Measurements from ENCODE around the gene NTNG1.

Gene NTNG1

DNA sequence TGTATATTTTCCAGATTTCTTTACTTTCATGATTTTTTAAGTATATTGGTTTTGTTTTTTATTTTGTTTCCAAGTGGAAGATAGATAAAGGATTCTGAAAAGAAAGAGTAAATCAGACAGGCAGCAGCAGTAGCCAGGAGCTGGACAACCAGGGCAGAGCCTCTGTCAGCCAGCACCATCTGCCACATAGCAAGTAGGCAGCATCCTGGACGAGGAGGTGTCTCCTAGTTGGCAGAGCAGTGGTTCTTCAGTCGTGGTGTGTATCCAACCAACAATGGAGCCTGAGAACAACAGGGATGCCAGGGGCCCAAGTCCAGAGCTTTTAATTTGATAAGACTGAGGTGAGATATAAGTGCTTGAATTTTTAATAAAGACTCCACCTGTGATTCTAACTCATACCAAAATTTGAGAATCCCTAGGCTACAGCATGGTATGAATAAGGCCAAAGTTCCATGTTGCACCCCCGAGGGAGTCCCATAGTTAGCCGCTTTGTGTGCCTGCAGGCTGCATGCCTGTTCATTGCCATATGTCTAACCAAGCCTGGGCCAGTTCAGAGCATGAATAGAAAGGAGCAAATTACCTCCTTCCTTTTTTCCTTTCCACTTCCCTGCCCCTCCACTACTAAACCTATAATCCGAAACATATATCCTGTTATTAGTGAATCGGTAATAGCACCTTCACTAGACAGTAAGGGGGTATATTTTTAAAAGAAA, 153.2 kb downstream of the NTNG1 start:
- TF ChIP-seq, protein P1, sequence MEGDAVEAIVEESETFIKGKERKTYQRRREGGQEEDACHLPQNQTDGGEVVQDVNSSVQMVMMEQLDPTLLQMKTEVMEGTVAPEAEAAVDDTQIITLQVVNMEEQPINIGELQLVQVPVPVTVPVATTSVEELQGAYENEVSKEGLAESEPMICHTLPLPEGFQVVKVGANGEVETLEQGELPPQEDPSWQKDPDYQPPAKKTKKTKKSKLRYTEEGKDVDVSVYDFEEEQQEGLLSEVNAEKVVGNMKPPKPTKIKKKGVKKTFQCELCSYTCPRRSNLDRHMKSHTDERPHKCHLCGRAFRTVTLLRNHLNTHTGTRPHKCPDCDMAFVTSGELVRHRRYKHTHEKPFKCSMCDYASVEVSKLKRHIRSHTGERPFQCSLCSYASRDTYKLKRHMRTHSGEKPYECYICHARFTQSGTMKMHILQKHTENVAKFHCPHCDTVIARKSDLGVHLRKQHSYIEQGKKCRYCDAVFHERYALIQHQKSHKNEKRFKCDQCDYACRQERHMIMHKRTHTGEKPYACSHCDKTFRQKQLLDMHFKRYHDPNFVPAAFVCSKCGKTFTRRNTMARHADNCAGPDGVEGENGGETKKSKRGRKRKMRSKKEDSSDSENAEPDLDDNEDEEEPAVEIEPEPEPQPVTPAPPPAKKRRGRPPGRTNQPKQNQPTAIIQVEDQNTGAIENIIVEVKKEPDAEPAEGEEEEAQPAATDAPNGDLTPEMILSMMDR (IDR thresholded peaks at IDR 0.05), result no peak

- TF ChIP-seq, protein P1 (IDR thresholded peaks at IDR 0.05), result no peak
Observed at GRCh38 chr1:107294686-107295085, 153.8 kb downstream of the NTNG1 start.

DNA sequence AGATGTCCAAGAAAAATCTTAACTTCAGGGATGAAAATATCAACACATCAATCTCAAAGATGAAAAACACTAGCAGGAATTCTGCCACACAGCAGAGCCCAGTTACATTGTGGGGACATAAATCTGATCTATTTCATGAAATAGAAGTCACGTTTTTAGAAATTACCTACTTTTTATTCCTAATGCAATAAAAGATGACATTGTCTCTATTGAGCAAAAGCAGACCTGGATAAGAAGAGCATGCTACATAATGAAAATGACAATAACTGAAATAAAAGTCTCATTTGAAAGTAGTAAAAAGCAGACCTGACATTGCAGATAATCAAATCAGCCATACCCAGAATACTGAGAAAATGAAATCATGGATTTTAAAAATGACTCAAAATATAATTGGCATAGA, 156.8 kb downstream of the NTNG1 start:
- TF ChIP-seq, protein P1 (IDR thresholded peaks at IDR 0.05), result no peak

GRCh38 chr1:107298526-107298925, 157.7 kb downstream of the NTNG1 start:
- TF ChIP-seq, protein P1 (IDR thresholded peaks at IDR 0.05), result no peak

DNA sequence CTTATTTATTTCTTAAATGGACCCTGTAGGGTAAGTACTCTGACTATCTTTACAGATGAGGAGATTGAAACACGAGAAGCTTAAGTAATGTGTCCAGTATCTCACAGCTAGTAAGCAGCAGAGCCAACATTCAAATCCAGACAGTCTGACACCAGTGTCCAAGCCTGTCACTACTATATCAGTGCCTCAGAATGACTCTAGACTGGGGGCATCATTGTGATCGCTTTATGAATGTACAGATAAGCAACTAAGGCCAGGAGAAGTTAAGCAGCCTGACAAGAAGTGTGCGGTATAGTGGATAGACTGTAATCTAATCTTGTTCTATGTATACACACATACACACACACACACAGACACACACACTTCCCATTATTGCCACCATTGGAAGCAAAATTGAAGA, 158.7 kb downstream of the NTNG1 start:
- TF ChIP-seq, protein P1 (IDR thresholded peaks at IDR 0.05), result no peak

- TF ChIP-seq, protein P1 (IDR thresholded peaks at IDR 0.05), result no peak
Observed at GRCh38 chr1:107309962-107310361, 169.1 kb downstream of the NTNG1 start.

- TF ChIP-seq, protein P1 (IDR thresholded peaks at IDR 0.05), result no peak
Observed at GRCh38 chr1:107315652-107316051, 174.8 kb downstream of the NTNG1 start.

- TF ChIP-seq, protein P1 (IDR thresholded peaks at IDR 0.05), result no peak
Observed at GRCh38 chr1:107318932-107319331, 178.1 kb downstream of the NTNG1 start.

Measured in LNCAP (cell line).